PFSK-1 (cell line): ENCODE data around the gene SNX5.

Source experiments
- POLR2AphosphoS5 ChIP-seq: IDR thresholded peaks from 2 replicates; pipeline ENCODE4 v1.6.1; 2012; ENCODE audit warnings: low read depth, mild to moderate bottlenecking, control low read depth, low read length, moderate library complexity
- REST ChIP-seq, 2 experiments: IDR thresholded peaks; 2 replicates each; pipeline versions ENCODE4 v1.6.1 to v1.8.0; 2011 to 2012; ENCODE audit warnings: low read depth in 2 of 2, low read length in 2 of 2, control low read depth in 1 of 2, inconsistent platforms in 1 of 2, mild to moderate bottlenecking in 1 of 2, moderate library complexity in 1 of 2; ENCODE audit not compliant: insufficient read depth in 1 of 2
- SIN3A ChIP-seq: IDR thresholded peaks from 2 replicates; pipeline ENCODE4 v1.6.1; 2012; ENCODE audit warnings: mild to moderate bottlenecking, low read length, moderate library complexity, borderline replicate concordance; ENCODE audit not compliant: insufficient read depth
- TAF1 ChIP-seq: IDR thresholded peaks from 2 replicates; pipeline ENCODE4 v1.6.1; 2012; ENCODE audit warnings: low read length, control low read depth, borderline replicate concordance; ENCODE audit not compliant: insufficient read depth

GRCh38 chr20:17998446-17998845, 29.9 kb upstream of the SNX5 start:
- TF ChIP-seq POLR2AphosphoS5 (no peak), TAF1 (no peak), SIN3A (no peak), REST (IDR thresholded peaks at IDR 0.05; ENCODE audit: insufficient read depth in 1 of 2, low read depth in 2 of 2, low read length in 2 of 2) (no peak)
